Measurements from ENCODE around the gene RBM10.

RBM10 gene

GRCh38 chrX:47171996-47172395, 27.0 kb downstream of the RBM10 start:
- Histone ChIP-seq H3K79me2 (ENCODE audit: low read length) (peaks cover 23% of the 10 kb centered on the region), H3K4me3 (ENCODE audit: low read length) (no peak overlapping the region), H3K9ac (ENCODE audit: low read length) (no peak overlapping the region), H3F3A (ENCODE audit: insufficient read depth, low read length) (no peaks in the 10 kb centered on the region), H3K9me2 (replicated peaks; ENCODE audit: insufficient read depth, low read length) (no peaks in the 10 kb centered on the region), H3K4me2 (ENCODE audit: low read depth, low read length) (no peak overlapping the region), H3K36me3 (replicated peaks; ENCODE audit: insufficient read depth, low read length) (no peaks in the 10 kb centered on the region), H4K20me1 (ENCODE audit: insufficient read depth, low read length) (no peaks in the 10 kb centered on the region), H3K27ac (ENCODE audit: low read length) (no peak overlapping the region), H3K4me1 (ENCODE audit: low read length) (no peaks in the 10 kb centered on the region), H3K27me3 (replicated peaks; ENCODE audit: insufficient read depth, low read length) (no peaks in the 10 kb centered on the region), H3K9me3 (replicated peaks; ENCODE audit: insufficient read depth, low read length) (no peaks in the 10 kb centered on the region), H2AFZ (ENCODE audit: low read length) (no peak overlapping the region)
- no peak for DNase-seq
- TF ChIP-seq EZH2phosphoT487 (IDR thresholded peaks at IDR 0.05; ENCODE audit: low read length) (no peak), CTCF (IDR thresholded peaks at IDR 0.05; ENCODE audit: low read length) (no peak), EZH2 (optimal IDR thresholded peaks at IDR 0.05; ENCODE audit: low read depth, low read length) (no peak)

GRCh38 chrX:47172549-47172948, 27.5 kb downstream of the RBM10 start:
- DNase-seq, result no peak
- Histone ChIP-seq H3K4me1 (ENCODE audit: low read length) (no peaks in the 10 kb centered on the region), H3K27me3 (replicated peaks; ENCODE audit: insufficient read depth, low read length) (no peaks in the 10 kb centered on the region), H3K9me2 (replicated peaks; ENCODE audit: insufficient read depth, low read length) (no peaks in the 10 kb centered on the region), H2AFZ (ENCODE audit: low read length) (no peak overlapping the region), H3K9ac (ENCODE audit: low read length) (no peak overlapping the region), H3K4me3 (ENCODE audit: low read length) (no peak overlapping the region), H3K27ac (ENCODE audit: low read length) (no peak overlapping the region), H3K9me3 (replicated peaks; ENCODE audit: insufficient read depth, low read length) (no peaks in the 10 kb centered on the region), H3K36me3 (replicated peaks; ENCODE audit: insufficient read depth, low read length) (no peaks in the 10 kb centered on the region), H3F3A (ENCODE audit: insufficient read depth, low read length) (no peaks in the 10 kb centered on the region), H3K4me2 (ENCODE audit: low read depth, low read length) (no peak overlapping the region), H3K79me2 (ENCODE audit: low read length) (peaks cover 21% of the 10 kb centered on the region), H4K20me1 (ENCODE audit: insufficient read depth, low read length) (no peaks in the 10 kb centered on the region)
- TF ChIP-seq EZH2 (optimal IDR thresholded peaks at IDR 0.05; ENCODE audit: low read depth, low read length) (no peak), CTCF (IDR thresholded peaks at IDR 0.05; ENCODE audit: low read length) (no peak), EZH2phosphoT487 (IDR thresholded peaks at IDR 0.05; ENCODE audit: low read length) (no peak)

- Histone ChIP-seq H3K36me3 (replicated peaks; ENCODE audit: insufficient read depth, low read length) (no peaks in the 10 kb centered on the region), H4K20me1 (ENCODE audit: insufficient read depth, low read length) (no peaks in the 10 kb centered on the region)
- no peak for DNase-seq
Observed at GRCh38 chrX:47172971-47173792, 28.2 kb downstream of the RBM10 start.

More at GRCh38 chrX:47172971-47173792, 28.2 kb downstream of the RBM10 start:
- Histone ChIP-seq H3K9me3 (replicated peaks; ENCODE audit: insufficient read depth, low read length) (no peaks in the 10 kb centered on the region), H3K9ac (ENCODE audit: low read length) (no peak overlapping the region), H3K9me2 (replicated peaks; ENCODE audit: insufficient read depth, low read length) (no peaks in the 10 kb centered on the region), H3K79me2 (ENCODE audit: low read length) (peaks cover 14% of the 10 kb centered on the region), H3K27me3 (replicated peaks; ENCODE audit: insufficient read depth, low read length) (no peaks in the 10 kb centered on the region), H2AFZ (ENCODE audit: low read length) (no peak overlapping the region), H3K4me1 (ENCODE audit: low read length) (no peaks in the 10 kb centered on the region), H3K27ac (ENCODE audit: low read length) (no peak overlapping the region), H3K4me3 (ENCODE audit: low read length) (no peak overlapping the region), H3F3A (ENCODE audit: insufficient read depth, low read length) (no peaks in the 10 kb centered on the region), H3K4me2 (ENCODE audit: low read depth, low read length) (no peak overlapping the region)
- TF ChIP-seq EZH2phosphoT487 (IDR thresholded peaks at IDR 0.05; ENCODE audit: low read length), result no peak
- TF ChIP-seq CTCF (IDR thresholded peaks at IDR 0.05; ENCODE audit: low read length), result no peak
- no peak for TF ChIP-seq EZH2 (optimal IDR thresholded peaks at IDR 0.05; ENCODE audit: low read depth, low read length)

Measured in MM.1S (cell line).